Natural killer cell (primary cell): ENCODE data around the gene FRYL. TPM values are rescaled to one million over a fixed set of nuclear protein-coding genes. Genes with fewer than 3 reads are reported as not detected.
"Not testable (repeated sequence)": the region's sequence is repeated elsewhere in the genome, so short reads cannot be mapped to it uniquely, and the experiment has no call there.

Source experiments
- ATAC-seq, 3 donors: fragments of 150-1000 bp in 2 of 3; fragments of 200-7000 bp in 1 of 3; cut with Tn5 transposase; 1 replicate in 1 of 3; 2 replicates in 2 of 3; pipeline ENCODE4 v1.10.0; 2021; ENCODE audit warnings: mild to moderate bottlenecking in 2 of 3, moderate library complexity in 2 of 3
- DNase-seq, 2 donors: peaks; one replicate each; pipeline versions ENCODE4 v3.0.0 to v3.0.0-alpha.2; 2013 to 2021; ENCODE audit warnings: mixed read lengths in 1 of 2
- H3K27ac ChIP-seq: one replicate; pipeline ENCODE4 v1.5.1; 2013; ENCODE audit warnings: mild to moderate bottlenecking, low read length
- H3K27me3 ChIP-seq: one replicate; pipeline ENCODE4 v1.6.1; 2013; ENCODE audit warnings: low read length; ENCODE audit not compliant: control insufficient read depth, insufficient read depth
- H3K36me3 ChIP-seq: one replicate; pipeline ENCODE4 v1.6.1; 2013; ENCODE audit warnings: low read length; ENCODE audit not compliant: control insufficient read depth, insufficient read depth
- H3K4me1 ChIP-seq: one replicate; pipeline ENCODE4 v1.6.1; 2013; ENCODE audit warnings: low read length; ENCODE audit not compliant: control insufficient read depth, insufficient read depth
- H3K4me3 ChIP-seq: one replicate; pipeline ENCODE4 v1.5.1; 2013; ENCODE audit warnings: low read length
- H3K9me3 ChIP-seq: one replicate; pipeline ENCODE4 v1.6.1; 2013; ENCODE audit warnings: low read length; ENCODE audit not compliant: control insufficient read depth, insufficient read depth
- H3K27ac Mint-ChIP-seq, 2 donors: one replicate each; pipeline ENCODE4 v1.8.0; 2022; ENCODE audit warnings: mild to moderate bottlenecking in 2 of 2, mixed read lengths in 2 of 2, moderate library complexity in 1 of 2
- H3K27me3 Mint-ChIP-seq, 2 donors: one replicate each; pipeline ENCODE4 v1.8.0; 2022; ENCODE audit warnings: low read depth in 2 of 2, mixed read lengths in 2 of 2
- H3K36me3 Mint-ChIP-seq: one replicate; pipeline ENCODE4 v1.8.0; 2022; ENCODE audit warnings: mixed read lengths
- H3K4me1 Mint-ChIP-seq, 2 donors: one replicate each; pipeline ENCODE4 v1.8.0; 2022; ENCODE audit warnings: mixed read lengths in 2 of 2
- H3K4me3 Mint-ChIP-seq: one replicate; pipeline ENCODE4 v1.8.0; 2022; ENCODE audit warnings: mild to moderate bottlenecking, moderate library complexity, mixed read lengths
- H3K9me3 Mint-ChIP-seq, 2 donors: one replicate each; pipeline ENCODE4 v1.8.0; 2022; ENCODE audit warnings: mixed read lengths in 2 of 2
- WGBS: methylation state at CpG from one replicate; pipeline ENCODE4 v1.1.7; 2013; ENCODE audit warnings: missing lambda C conversion rate; ENCODE audit not compliant: insufficient coverage; 5-methylcytosine and 5-hydroxymethylcytosine counted together
- intact Hi-C: fragments of 100-400 bp; cut with micrococcal nuclease; formaldehyde crosslinking; loops from one replicate; pipeline ENCODE4 v1.14.2; 2022
- total RNA-seq, 4 donors: library from RNA; stranded (reverse); fragments of 120-200 nt in 1 of 4; gene quantifications; one replicate each; pipeline versions ENCODE4 v1.2.3 to v1.2.4, GENCODE V29; 2013 to 2022
- TF ChIP-seq, protein P1 (sequence below): fragments of 200-600 bp; IDR thresholded peaks from one replicate; pipeline ENCODE4 v1.8.0; 2022; ENCODE audit warnings: antibody characterized with exemption

The FRYL gene
- total RNA-seq, 3 donors from 2014 or later (not counting 1 experiment from before 2014, with no cell fraction given), result 143 to 181 (median 146) TPM

DNA sequence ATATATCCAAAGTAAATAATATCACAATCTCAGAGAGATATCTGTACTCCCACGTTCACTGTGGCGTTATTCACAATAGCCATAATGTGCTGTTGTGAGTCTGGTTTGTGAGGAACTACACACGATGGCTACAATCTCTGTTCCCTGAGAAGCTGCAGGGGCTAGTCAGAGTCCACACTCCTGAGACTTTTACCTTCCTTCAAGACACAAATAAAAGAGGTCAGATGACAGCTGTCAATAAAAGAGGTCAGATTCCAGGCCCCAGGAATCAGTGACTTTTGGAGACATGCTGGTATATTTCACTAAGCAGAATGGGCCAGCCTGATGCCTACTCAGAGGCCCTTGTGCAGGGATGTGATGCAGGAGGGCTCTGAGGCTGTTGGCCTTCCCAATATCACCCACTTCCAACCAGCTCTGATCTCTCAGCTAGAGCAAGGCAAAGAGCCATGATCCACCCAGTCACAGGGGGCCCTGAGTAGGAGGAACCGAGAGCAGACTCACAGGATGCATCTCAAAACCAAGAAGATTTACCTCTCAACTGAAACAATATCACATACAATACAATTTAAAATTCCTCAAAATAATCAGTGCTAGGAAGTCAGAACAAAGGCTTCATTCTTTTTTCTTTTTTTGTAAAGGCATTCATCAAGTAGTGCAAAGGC lies 13.8 kb downstream of the FRYL start:
- H3K4me3 Mint-ChIP-seq, result no peak overlapping the region
- no peaks in the 10 kb centered on the region for H3K9me3 Mint-ChIP-seq
- peaks cover 65 to 68% of the 10 kb centered on the region in 2 donors for H3K4me1 Mint-ChIP-seq
- H3K36me3 ChIP-seq, result no peaks in the 10 kb centered on the region
- no peak for ATAC-seq
- no peak for DNase-seq
- peaks cover 8% of the 10 kb centered on the region for H3K4me1 ChIP-seq
- WGBS, result 80% methylated on average over 3 of the region's 4 CpGs
- no peaks in the 10 kb centered on the region for H3K27me3 Mint-ChIP-seq
- H3K4me3 ChIP-seq, result no peak overlapping the region
- H3K27ac Mint-ChIP-seq, result peak overlapping the region; percentile 10 to 53
- no peak overlapping the region for H3K27ac ChIP-seq
- H3K9me3 ChIP-seq, result no peaks in the 10 kb centered on the region
- TF ChIP-seq, protein P1, sequence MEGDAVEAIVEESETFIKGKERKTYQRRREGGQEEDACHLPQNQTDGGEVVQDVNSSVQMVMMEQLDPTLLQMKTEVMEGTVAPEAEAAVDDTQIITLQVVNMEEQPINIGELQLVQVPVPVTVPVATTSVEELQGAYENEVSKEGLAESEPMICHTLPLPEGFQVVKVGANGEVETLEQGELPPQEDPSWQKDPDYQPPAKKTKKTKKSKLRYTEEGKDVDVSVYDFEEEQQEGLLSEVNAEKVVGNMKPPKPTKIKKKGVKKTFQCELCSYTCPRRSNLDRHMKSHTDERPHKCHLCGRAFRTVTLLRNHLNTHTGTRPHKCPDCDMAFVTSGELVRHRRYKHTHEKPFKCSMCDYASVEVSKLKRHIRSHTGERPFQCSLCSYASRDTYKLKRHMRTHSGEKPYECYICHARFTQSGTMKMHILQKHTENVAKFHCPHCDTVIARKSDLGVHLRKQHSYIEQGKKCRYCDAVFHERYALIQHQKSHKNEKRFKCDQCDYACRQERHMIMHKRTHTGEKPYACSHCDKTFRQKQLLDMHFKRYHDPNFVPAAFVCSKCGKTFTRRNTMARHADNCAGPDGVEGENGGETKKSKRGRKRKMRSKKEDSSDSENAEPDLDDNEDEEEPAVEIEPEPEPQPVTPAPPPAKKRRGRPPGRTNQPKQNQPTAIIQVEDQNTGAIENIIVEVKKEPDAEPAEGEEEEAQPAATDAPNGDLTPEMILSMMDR, result no peak
- no peaks in the 10 kb centered on the region for H3K27me3 ChIP-seq
- no peaks in the 10 kb centered on the region for H3K36me3 Mint-ChIP-seq
- intact Hi-C loops, result no loop called here

DNA sequence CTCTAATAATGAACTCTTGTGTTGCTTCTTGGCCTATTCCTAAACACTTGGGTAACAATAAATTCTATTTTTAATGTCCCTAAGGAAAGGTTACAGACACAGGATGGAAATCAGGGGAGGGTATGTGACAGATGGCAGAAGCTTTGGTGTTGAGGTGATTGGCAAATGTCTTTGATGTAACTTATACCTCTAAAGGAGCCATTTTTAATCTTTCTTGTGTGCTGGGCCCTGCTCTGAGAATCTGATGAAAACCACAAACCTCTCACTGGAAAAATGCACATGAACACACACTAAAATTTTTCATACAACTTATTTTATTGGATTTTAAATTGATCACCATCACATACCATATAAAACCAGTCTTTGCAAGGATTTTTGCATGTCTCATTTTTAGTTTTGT lies 17.7 kb downstream of the FRYL start:
- H3K4me1 Mint-ChIP-seq, result peaks cover 53 to 63% of the 10 kb centered on the region in 2 donors
- Histone ChIP-seq H3K27me3 (no peaks in the 10 kb centered on the region), H3K9me3 (no peaks in the 10 kb centered on the region), H3K4me3 (no peak overlapping the region), H3K27ac (no peak overlapping the region), H3K4me1 (peaks cover 5% of the 10 kb centered on the region), H3K36me3 (peaks cover 2% of the 10 kb centered on the region)
- H3K4me3 Mint-ChIP-seq, result no peak overlapping the region
- ATAC-seq, result no peak
- intact Hi-C loops, result no loop called here
- H3K36me3 Mint-ChIP-seq, result no peaks in the 10 kb centered on the region
- TF ChIP-seq, protein P1, result no peak
- no peaks in the 10 kb centered on the region for H3K9me3 Mint-ChIP-seq
- no peaks in the 10 kb centered on the region for H3K27me3 Mint-ChIP-seq
- no peak for DNase-seq
- H3K27ac Mint-ChIP-seq, result peak overlapping the region in 1 of 2 donors; percentile 64

DNA sequence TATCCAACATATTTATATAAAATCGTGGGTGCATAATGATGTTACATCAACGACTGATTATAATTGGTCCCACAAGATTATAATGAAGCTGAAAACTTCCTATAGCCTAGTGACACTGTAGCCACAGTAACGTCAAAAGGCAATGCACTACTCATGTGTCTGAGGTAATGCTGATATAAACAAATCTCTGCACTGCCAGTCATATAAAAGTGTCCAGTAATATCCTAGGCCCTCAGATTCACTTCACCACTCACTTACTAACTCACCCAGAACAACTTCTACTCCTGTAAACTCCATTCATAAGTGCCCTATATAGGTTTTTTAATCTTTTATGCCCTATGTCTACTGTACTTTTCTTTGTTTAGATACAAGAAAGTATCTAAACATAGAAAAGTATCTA lies 18.8 kb downstream of the FRYL start:
- H3K27ac Mint-ChIP-seq, result peak overlapping the region; percentile 64
- Histone ChIP-seq H3K4me3 (no peak overlapping the region), H3K27ac (no peak overlapping the region), H3K9me3 (no peaks in the 10 kb centered on the region), H3K27me3 (no peaks in the 10 kb centered on the region), H3K36me3 (peaks cover 2% of the 10 kb centered on the region), H3K4me1 (peaks cover 3% of the 10 kb centered on the region)
- WGBS, result 100% methylated on average over 3 of the region's 3 CpGs
- TF ChIP-seq, protein P1, result no peak
- peaks cover 51 to 63% of the 10 kb centered on the region in 2 donors for H3K4me1 Mint-ChIP-seq
- intact Hi-C loops, result no loop called here
- no peaks in the 10 kb centered on the region for H3K27me3 Mint-ChIP-seq
- H3K9me3 Mint-ChIP-seq, result no peaks in the 10 kb centered on the region
- DNase-seq, result no peak
- ATAC-seq, result no peak
- H3K36me3 Mint-ChIP-seq, result no peaks in the 10 kb centered on the region
- no peak overlapping the region for H3K4me3 Mint-ChIP-seq

DNA sequence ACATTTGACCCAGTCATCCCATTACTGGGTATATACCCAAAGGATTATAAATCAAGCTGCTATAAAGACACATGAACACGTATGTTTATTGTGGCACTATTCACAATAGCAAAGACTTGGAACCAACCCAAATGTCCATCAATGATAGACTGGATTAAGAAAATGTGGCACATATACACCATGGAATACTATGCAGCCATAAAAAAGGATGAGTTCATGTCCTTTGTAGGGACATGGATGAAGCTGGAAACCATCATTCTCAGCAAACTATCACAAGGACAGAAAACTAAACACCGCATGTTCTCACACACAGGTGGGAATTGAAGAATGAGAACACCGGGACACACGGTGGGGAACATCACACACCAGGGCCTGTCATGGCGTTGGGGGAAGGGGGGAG lies 21.4 kb downstream of the FRYL start:
- H3K4me3 Mint-ChIP-seq, H3K27ac ChIP-seq, H3K4me1 ChIP-seq, H3K27me3 ChIP-seq, H3K9me3 ChIP-seq, H3K36me3 ChIP-seq, H3K27ac Mint-ChIP-seq, H3K27me3 Mint-ChIP-seq, H3K36me3 Mint-ChIP-seq, intact Hi-C loops, H3K9me3 Mint-ChIP-seq, ATAC-seq, DNase-seq, H3K4me3 ChIP-seq: not testable (repeated sequence)
- WGBS, result 100% methylated on average over 4 of the region's 5 CpGs
- peaks cover 58 to 63% of the 10 kb centered on the region in 2 donors for H3K4me1 Mint-ChIP-seq
